HepG2 (cell line): ENCODE measurements around the gene BCAS3. TPM values are rescaled to one million over a fixed set of nuclear protein-coding genes. Genes with fewer than 3 reads are reported as not detected.

Source experiments
- ATAC-seq: fragments of 200-7000 bp; cut with Tn5 transposase; 3 replicates; pipeline ENCODE4 v1.9.1; 2020; ENCODE audit warnings: mild to moderate bottlenecking, moderate library complexity
- BruUV-seq: library from RNA; stranded (reverse); fragments of 400-500 nt; replicated peaks from 2 replicates; lab custom pipeline; 2021; lab: Mats Ljungman, UMichigan
- CTCF ChIA-PET: fragments of 300-600 bp; formaldehyde crosslinking; extraction: SDS; loops from one replicate; lab custom pipeline; 2021; ENCODE audit warnings: low total read pairs, inconsistent platforms, low intra/inter-chr PET ratio; lab: Yijun Ruan, JAX
- POLR2A ChIA-PET: fragments of 350-600 bp; sonication (Branson Sonifier 250); formaldehyde crosslinking; loops from one replicate; lab custom pipeline; 2020; ENCODE audit warnings: antibody characterized with exemption, inconsistent platforms; lab: Yijun Ruan, JAX
- DNase-seq: peaks from one replicate; pipeline ENCODE4 v3.0.0-alpha.2; 2015; ENCODE audit warnings: low spot score
- FAIRE-seq: peaks from 3 replicates; lab custom pipeline; 2011; peaks lifted over from hg19 to GRCh38; lab: Jason Lieb, UNC
- H2AFZ ChIP-seq: one replicate; pipeline ENCODE4 v1.6.1; 2011; ENCODE audit warnings: low read length, inconsistent platforms
- H3K27ac ChIP-seq: fragments of 300-600 bp; 3 replicates; pipeline ENCODE4 v1.8.0; 2011; ENCODE audit warnings: mixed run types, mild to moderate bottlenecking, mixed read lengths, low read length, inconsistent platforms; ENCODE audit not compliant: insufficient read depth; ENCODE audit errors: extremely low read length
- H3K27me3 ChIP-seq, 2 experiments: fragments of 200-600 bp in 1 of 2; 2 replicates in 1 of 2; 3 replicates in 1 of 2; pipeline versions ENCODE4 v1.6.0 to v1.8.0; 2011; ENCODE audit warnings: low read length in 2 of 2, mild to moderate bottlenecking in 2 of 2, moderate library complexity in 2 of 2, inconsistent platforms in 1 of 2; ENCODE audit not compliant: insufficient read depth in 2 of 2, control insufficient read depth in 1 of 2
- H3K36me3 ChIP-seq, 2 experiments: fragments of 200-600 bp in 1 of 2; replicated peaks in 1 of 2; 2 replicates in 1 of 2; 3 replicates in 1 of 2; pipeline versions ENCODE4 v1.5.1 to v1.8.0; 2011; ENCODE audit warnings: low read length in 2 of 2, inconsistent platforms in 1 of 2; ENCODE audit not compliant: insufficient read depth in 2 of 2, control insufficient read depth in 1 of 2
- H3K4me1 ChIP-seq: 2 replicates; pipeline ENCODE4 v1.5.1; 2012; ENCODE audit warnings: low read length, inconsistent platforms; ENCODE audit not compliant: insufficient read depth
- H3K4me2 ChIP-seq: 2 replicates; pipeline ENCODE4 v1.6.0; 2011; ENCODE audit warnings: low read depth, low read length, inconsistent platforms
- H3K4me3 ChIP-seq, 3 experiments: fragments of 200-600 bp in 1 of 3; sonication (generic), shearing (Covaris generic) in 1 of 3; replicated peaks in 1 of 3; 2 replicates each; pipeline ENCODE4 v1.5.1; 2011 to 2016; ENCODE audit warnings: low read length in 3 of 3, inconsistent platforms in 2 of 3, low read depth in 2 of 3, mild to moderate bottlenecking in 2 of 3, control low read depth in 1 of 3, mixed read lengths in 1 of 3; ENCODE audit not compliant: insufficient read depth in 1 of 3
- H3K79me2 ChIP-seq: one replicate; pipeline ENCODE4 v1.6.1; 2011; ENCODE audit warnings: low read length, inconsistent platforms; ENCODE audit not compliant: insufficient read depth
- H3K9ac ChIP-seq: 2 replicates; pipeline ENCODE4 v1.6.0; 2011; ENCODE audit warnings: mild to moderate bottlenecking, low read depth, low read length, inconsistent platforms; ENCODE audit not compliant: insufficient read depth
- H3K9me3 ChIP-seq: 2 replicates; pipeline ENCODE4 v1.5.1; 2012; ENCODE audit warnings: mild to moderate bottlenecking, low read length
- H4K20me1 ChIP-seq: 2 replicates; pipeline ENCODE4 v1.6.0; 2011; ENCODE audit warnings: inconsistent platforms, mild to moderate bottlenecking, low read length, moderate library complexity; ENCODE audit not compliant: insufficient read depth
- ARID5B ChIP-seq: IDR thresholded peaks from 2 replicates; pipeline ENCODE4 v1.4.0; 2020; ENCODE audit warnings: mild to moderate bottlenecking, missing genetic modification reagents
- FOXP4 ChIP-seq: sonication (generic); formaldehyde crosslinking; IDR thresholded peaks from 2 replicates; pipeline ENCODE4 v1.4.0; 2020; ENCODE audit warnings: missing genetic modification reagents
- LBX2 ChIP-seq: sonication (generic); formaldehyde crosslinking; IDR thresholded peaks from 2 replicates; pipeline ENCODE4 v1.5.0; 2020; ENCODE audit warnings: missing genetic modification reagents, mild to moderate bottlenecking, borderline replicate concordance
- NCOR1 ChIP-seq: fragments of 200-600 bp; sonication (generic); IDR thresholded peaks from 2 replicates; pipeline ENCODE4 v1.7.0; 2017; ENCODE audit warnings: antibody characterized with exemption, low read length, borderline replicate concordance
- POGZ ChIP-seq: sonication (generic); formaldehyde crosslinking; IDR thresholded peaks from 2 replicates; pipeline ENCODE4 v1.4.0; 2020; ENCODE audit warnings: mild to moderate bottlenecking, missing genetic modification reagents
- POLR2AphosphoS2 ChIP-seq: IDR thresholded peaks from 2 replicates; pipeline ENCODE4 v1.6.1; 2011; ENCODE audit warnings: low read depth, low read length, improper control_type of control experiment
- SAP130 ChIP-seq: IDR thresholded peaks from 2 replicates; pipeline ENCODE4 v1.6.1; 2016; ENCODE audit warnings: low read depth
- ZBTB7B ChIP-seq: sonication (generic); formaldehyde crosslinking; IDR thresholded peaks from 2 replicates; pipeline ENCODE4 v1.4.0; 2020; ENCODE audit warnings: missing genetic modification reagents
- ZNF234 ChIP-seq: sonication (generic); formaldehyde crosslinking; conservative IDR thresholded peaks from 2 replicates; pipeline ENCODE4 v1.5.1; 2020; ENCODE audit warnings: mild to moderate bottlenecking, missing genetic modification reagents
- ZNF362 ChIP-seq: sonication (generic); formaldehyde crosslinking; IDR thresholded peaks from 2 replicates; pipeline ENCODE4 v1.4.0; 2020; ENCODE audit warnings: missing genetic modification reagents, mild to moderate bottlenecking, borderline replicate concordance
- ZNF580 ChIP-seq: IDR thresholded peaks from 2 replicates; pipeline ENCODE4 v1.6.1; 2016; ENCODE audit warnings: low read depth, borderline replicate concordance
- ZNF780A ChIP-seq: sonication (generic); formaldehyde crosslinking; IDR thresholded peaks from 2 replicates; pipeline ENCODE4 v1.8.0; 2022; ENCODE audit warnings: mild to moderate bottlenecking, missing genetic modification reagents, moderate library complexity
- WGBS: methylation state at CpG from one replicate; pipeline ENCODE4 v1.1.6; 2017; ENCODE audit warnings: low lambda C conversion rate; 5-methylcytosine and 5-hydroxymethylcytosine counted together
- in situ Hi-C: cut with HindIII; loops from 2 replicates; pipeline ENCODE4 v1.10.0; 2017; ENCODE audit warnings: low pct_unique_long_range_greater_than_20kb; ENCODE audit not compliant: extremely low pct_ligation_motif_present
- intact Hi-C: fragments of 100-400 bp; cut with micrococcal nuclease; formaldehyde crosslinking; loops from one replicate; pipeline ENCODE4 v1.10.0; 2022; ENCODE audit not compliant: unreplicated experiment
- polyA plus RNA-seq, 8 experiments: library from polyadenylated mRNA; depleted of rRNA in 3 of 8; stranded (reverse) in 7 of 8; unstranded in 1 of 8; fragments of >200 nt; fragmentation: Illumina TruSeq in 4 of 8; extraction: Trizol in 4 of 8; gene quantifications; 2 replicates each; pipeline versions ENCODE4 v1.2.1 to v1.2.3, GENCODE V29; 2011 to 2016; ENCODE audit warnings: low read depth in 4 of 8, missing spikeins in 1 of 8, mixed read lengths in 1 of 8; ENCODE audit not compliant: insufficient read depth in 1 of 8
- total RNA-seq, 5 experiments: library from RNA; depleted of rRNA; stranded (reverse); fragments of >200 nt; fragmentation: Illumina TruSeq; extraction: Trizol; gene quantifications; 2 replicates each; pipeline ENCODE4 v1.2.3, GENCODE V29; 2016; ENCODE audit warnings: low read depth in 1 of 5

Gene BCAS3
- total and polyA plus RNA-seq, 2 of the 13 experiments (the other 11 are each of a cell fraction or from before 2014, with no cell fraction given), result 10.7 to 11.2 TPM

GRCh38 chr17:61235001-61235826, 557.6 kb downstream of the BCAS3 start (continued):
- TF ChIP-seq ZNF234 (CRISPR knock-in tag) (0 out of 2 replicates have a peak, but pooled peaks have one; percentile 51), NCOR1 (peak; percentile 82), ZBTB7B (CRISPR knock-in tag) (peak; percentile 57; the same call in 1 of the 2 replicates)

GRCh38 chr17:61235827-61236197, 558.2 kb downstream of the BCAS3 start:
- no peaks in the 10 kb centered on the region for H3K36me3 ChIP-seq
- DNase-seq (peak; percentile 91), ATAC-seq (peak; percentile 99), FAIRE-seq (peak; percentile 93)
- intact Hi-C loops, result no loop called here
- in situ Hi-C loops, result no loop called here
- 2% methylated on average over 5 of the region's 5 CpGs for WGBS
- H3K4me2 ChIP-seq, result peak overlapping the region; percentile 61
- no peaks in the 10 kb centered on the region for H3K79me2 ChIP-seq
- ChIA-PET POLR2A (interaction anchor here (1.1 to 1.3 kb wide), 2 partner anchors 46 to 171 kb away, joined by 4 to 5 read pairs; no protein-coding TSS in a partner anchor), CTCF (no interaction called here)
- BruUV-seq, result no TSS peak
- H4K20me1 ChIP-seq, result no peaks in the 10 kb centered on the region
- peaks cover 24% of the 10 kb centered on the region for H3K4me1 ChIP-seq
- peak overlapping the region; percentile 11 for H3K27ac ChIP-seq
- no peaks in the 10 kb centered on the region for H3K9me3 ChIP-seq
- no peak overlapping the region for H2AFZ ChIP-seq
- H3K9ac ChIP-seq, result no peak overlapping the region
- peak overlapping the region in 2 of 3 experiments; percentile 6 to 14; a peak in 1 of 6 replicates for H3K4me3 ChIP-seq
- no peaks in the 10 kb centered on the region for H3K27me3 ChIP-seq
- TF ChIP-seq ZNF580 (CRISPR knock-in tag) (0 out of 2 replicates have a peak, but pooled peaks have one; percentile 23), LBX2 (CRISPR knock-in tag) (no peak), SAP130 (CRISPR knock-in tag) (peak; percentile 38; the same call in 1 of the 2 replicates), ZNF780A (CRISPR knock-in tag) (no peak), FOXP4 (CRISPR knock-in tag) (peak; percentile 27; the same call in 1 of the 2 replicates), POLR2AphosphoS2 (no peak), ZNF362 (CRISPR knock-in tag) (0 out of 2 replicates have a peak, but pooled peaks have one; percentile 12), POGZ (no peak), ARID5B (CRISPR knock-in tag) (peak; percentile 24; the same call in 1 of the 2 replicates)
